RWPE2 (cell line): Measurements from ENCODE around the gene GBF1.

Experiments used
- ATAC-seq: fragments of 200-7000 bp; cut with Tn5 transposase; 3 replicates; pipeline ENCODE4 v1.9.1; 2021; ENCODE audit warnings: low read depth
- DNase-seq: peaks from one replicate; pipeline ENCODE4 v3.0.0-alpha.2; 2020; ENCODE audit warnings: low spot score
- H3K27ac ChIP-seq: fragments of 450-650 bp; 2 replicates; pipeline ENCODE4 v1.5.1; 2017; ENCODE audit warnings: mild to moderate bottlenecking; ENCODE audit not compliant: poor library complexity, severe bottlenecking
- H3K27me3 ChIP-seq: fragments of 250-450 bp; sonication (Bioruptor Pico); 2 replicates; pipeline ENCODE4 v1.5.1; 2021; ENCODE audit warnings: mild to moderate bottlenecking, moderate library complexity; ENCODE audit not compliant: insufficient read depth, poor library complexity, severe bottlenecking
- H3K36me3 ChIP-seq: fragments of 250-450 bp; sonication (Bioruptor Pico); 2 replicates; pipeline ENCODE4 v1.5.1; 2020; ENCODE audit warnings: low read depth, mild to moderate bottlenecking, moderate library complexity
- H3K4me1 ChIP-seq: fragments of 250-450 bp; sonication (Bioruptor Pico); 2 replicates; pipeline ENCODE4 v1.5.1; 2021; ENCODE audit warnings: mild to moderate bottlenecking, moderate library complexity; ENCODE audit not compliant: insufficient read depth, poor library complexity, severe bottlenecking
- H3K4me3 ChIP-seq: fragments of 250-450 bp; sonication (Bioruptor Pico); 2 replicates; pipeline ENCODE4 v1.5.1; 2021; ENCODE audit warnings: mild to moderate bottlenecking, moderate library complexity; ENCODE audit not compliant: severe bottlenecking
- H3K9me3 ChIP-seq: fragments of 250-450 bp; sonication (Bioruptor Pico); 2 replicates; pipeline ENCODE4 v1.5.1; 2021; ENCODE audit warnings: mild to moderate bottlenecking, moderate library complexity; ENCODE audit not compliant: severe bottlenecking
- CTCF ChIP-seq: fragments of 450-650 bp; IDR thresholded peaks from one replicate; pipeline ENCODE4 v1.5.1; 2017; ENCODE audit warnings: mild to moderate bottlenecking, moderate library complexity; ENCODE audit not compliant: poor library complexity, severe bottlenecking

GBF1 gene

GRCh38 chr10:102229810-102230263, 15.5 kb upstream of the GBF1 start:
- Histone ChIP-seq H3K9me3 (no peaks in the 10 kb centered on the region), H3K27me3 (peaks cover 15% of the 10 kb centered on the region), H3K4me1 (peaks cover 11% of the 10 kb centered on the region), H3K36me3 (no peaks in the 10 kb centered on the region), H3K27ac (no peak overlapping the region), H3K4me3 (peak overlapping the region; percentile 34)
- ATAC-seq (peak; percentile 38), DNase-seq (peak; percentile 84)
- TF ChIP-seq CTCF, result peak; percentile 95

DNA sequence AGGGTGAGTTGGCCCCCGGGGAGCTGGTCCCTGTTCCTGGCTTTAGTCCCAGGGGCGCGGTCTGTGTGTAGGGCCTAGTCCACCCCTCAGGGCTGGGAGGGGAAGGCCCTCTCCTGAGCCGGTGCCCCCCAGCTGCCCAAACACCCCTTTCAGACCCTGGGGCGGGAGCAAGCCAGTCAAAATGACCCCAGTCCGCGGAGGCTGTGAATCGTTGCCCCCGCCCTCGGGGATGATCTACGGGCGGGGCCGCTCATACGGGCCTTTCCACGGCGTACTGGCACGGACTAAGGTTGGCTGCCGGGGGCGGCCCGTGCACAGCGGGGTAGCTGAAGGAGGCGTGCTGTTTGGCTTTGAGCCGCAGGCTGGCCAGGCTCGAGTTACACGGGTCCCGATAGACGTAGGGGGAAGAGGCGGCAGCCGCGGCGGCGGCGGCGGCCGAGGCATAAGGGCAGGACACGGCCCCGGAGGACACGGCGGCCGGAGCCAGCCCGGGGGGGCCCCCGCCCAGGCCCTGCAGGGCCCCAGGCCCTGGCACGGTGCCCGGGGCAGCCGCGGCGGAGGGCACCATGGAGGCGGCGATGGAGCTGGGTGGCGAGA, 15.0 kb upstream of the GBF1 start:
- H3K9me3 ChIP-seq, result no peaks in the 10 kb centered on the region
- H3K27me3 ChIP-seq, result peaks cover 15% of the 10 kb centered on the region
- H3K36me3 ChIP-seq, result no peaks in the 10 kb centered on the region
- no peak overlapping the region for H3K27ac ChIP-seq
- DNase-seq (no peak), ATAC-seq (peak; percentile 46)
- peak overlapping the region; percentile 34 for H3K4me3 ChIP-seq
- peaks cover 13% of the 10 kb centered on the region for H3K4me1 ChIP-seq
- TF ChIP-seq CTCF, result no peak

DNA sequence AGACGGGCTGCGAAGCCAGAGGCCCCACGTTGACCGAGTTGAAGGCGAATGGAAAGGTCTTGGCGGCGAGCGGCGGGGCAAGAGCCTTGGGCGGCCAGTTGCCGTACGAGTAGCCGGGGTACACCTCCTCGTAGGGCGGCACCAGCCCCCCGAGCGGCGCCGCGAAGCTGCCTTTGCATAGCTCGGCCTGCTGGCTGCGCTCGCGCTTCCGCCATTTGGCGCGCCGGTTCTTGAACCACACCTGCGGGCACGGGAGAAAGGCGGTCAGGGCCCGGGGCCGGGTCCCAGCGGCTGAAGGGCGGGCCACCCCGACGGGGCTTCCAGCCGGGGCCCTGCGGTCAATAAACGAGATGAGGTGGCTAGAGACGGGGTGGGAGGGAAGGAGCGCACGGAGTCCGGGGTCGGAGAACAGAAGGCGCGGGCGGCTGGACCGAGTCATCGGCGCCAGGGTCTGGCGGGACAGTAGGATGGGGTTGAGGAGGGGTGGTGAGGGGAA, 14.4 kb upstream of the GBF1 start:
- H3K36me3 ChIP-seq, result no peaks in the 10 kb centered on the region
- H3K9me3 ChIP-seq, result no peaks in the 10 kb centered on the region
- DNase-seq (no peak), ATAC-seq (no peak)
- H3K27ac ChIP-seq, result no peak overlapping the region
- H3K4me1 ChIP-seq, result peaks cover 12% of the 10 kb centered on the region
- H3K27me3 ChIP-seq, result peaks cover 15% of the 10 kb centered on the region
- H3K4me3 ChIP-seq, result peak overlapping the region; percentile 34
- no peak for TF ChIP-seq CTCF

DNA sequence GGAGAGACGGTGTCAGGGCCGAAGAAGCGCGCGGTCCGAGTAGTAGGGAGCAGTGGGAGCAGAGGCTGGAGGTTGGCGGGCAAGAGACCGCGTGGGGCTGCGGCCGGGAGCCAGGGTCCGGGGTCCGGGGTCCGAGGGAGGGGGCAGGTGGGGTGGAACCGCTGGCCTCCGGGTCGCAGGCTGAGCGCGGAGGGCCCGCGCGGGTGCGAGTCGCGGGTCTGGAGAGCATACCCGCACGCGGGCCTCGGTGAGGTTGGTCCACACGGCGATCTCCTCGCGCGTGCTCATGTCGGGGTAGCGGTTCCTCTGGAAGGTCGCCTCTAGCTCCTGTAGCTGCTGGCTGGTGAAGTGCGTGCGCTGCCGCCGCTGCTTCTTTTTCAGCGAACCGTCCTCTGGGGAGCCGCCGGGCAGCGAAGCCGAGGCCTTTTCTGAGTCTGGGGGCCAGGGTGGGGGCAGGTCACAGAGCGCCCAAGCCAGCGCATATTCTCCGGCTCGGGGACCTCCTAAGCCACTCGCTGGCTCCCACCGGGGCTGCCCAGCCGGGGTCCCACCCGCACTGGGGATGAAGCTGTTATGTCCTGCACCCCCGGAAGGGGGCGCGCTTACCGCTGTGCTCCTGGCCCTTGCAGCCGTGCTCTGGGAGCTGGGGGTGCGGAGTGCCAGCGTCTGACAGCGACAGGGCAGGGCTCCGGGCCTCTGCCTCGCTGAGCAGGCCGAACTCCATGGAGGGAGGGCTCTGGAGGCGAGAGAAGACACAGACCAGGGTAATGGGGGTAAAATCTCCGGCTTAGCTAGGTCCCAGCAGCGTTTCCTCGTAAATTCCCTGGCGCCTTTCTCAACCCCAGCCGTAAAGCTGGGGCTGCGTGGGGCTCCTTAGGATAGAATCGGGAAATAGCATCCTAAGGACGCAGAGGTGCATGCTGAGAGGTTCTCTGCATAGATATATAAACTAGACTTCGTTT, 13.7 kb upstream of the GBF1 start:
- no peak for DNase-seq
- Histone ChIP-seq H3K9me3 (no peaks in the 10 kb centered on the region), H3K27me3 (peaks cover 15% of the 10 kb centered on the region), H3K36me3 (no peaks in the 10 kb centered on the region), H3K4me3 (peak overlapping the region; percentile 34), H3K4me1 (peaks cover 8% of the 10 kb centered on the region), H3K27ac (no peak overlapping the region)
- peak; percentile 79 for TF ChIP-seq CTCF
- ATAC-seq, result 0 out of 3 replicates have a peak, but pooled peaks have one; percentile 15
